Keratinocyte (primary cell): ENCODE measurements around the gene CAMSAP3.

Source experiments
- CTCF ChIP-seq, 3 experiments: IDR thresholded peaks in 1 of 3; conservative IDR thresholded peaks in 1 of 3; optimal IDR thresholded peaks in 1 of 3; 2 replicates in 2 of 3; 3 replicates in 1 of 3; pipeline versions ENCODE3 to v1.5.1; 2011; ENCODE audit warnings: low read length in 3 of 3, mild to moderate bottlenecking in 3 of 3, moderate library complexity in 2 of 3, control low read depth in 1 of 3, inconsistent platforms in 1 of 3; ENCODE audit not compliant: insufficient read depth in 2 of 3; ENCODE audit errors: extremely low read depth in 1 of 3
- EZH2 ChIP-seq: IDR thresholded peaks from one replicate; pipeline ENCODE4 v1.6.1; 2012; ENCODE audit warnings: inconsistent platforms, mild to moderate bottlenecking, low read length, moderate library complexity

GRCh38 chr19:7596211-7596937 is 711 bp downstream of the CAMSAP3 start:
- TF ChIP-seq CTCF (optimal IDR thresholded peaks at IDR 0.05 in 1 of 3, IDR thresholded peaks at IDR 0.05 in 1 of 3, conservative IDR thresholded peaks at IDR 0.05 in 1 of 3; ENCODE audit: extremely low read depth in 1 of 3, insufficient read depth in 2 of 3, low read length in 3 of 3) (peak in 1 of 3 experiments; percentile 23), EZH2 (no peak)
